Measurements from ENCODE around the gene VRK3.

VRK3 gene

GRCh38 chr19:49954933-49955332 is 70.2 kb downstream of the VRK3 start:
- DNase-seq (ENCODE audit: insufficient read length, low spot score): no peak
- FAIRE-seq: no peak
- TF ChIP-seq CTCF (IDR thresholded peaks at IDR 0.05; ENCODE audit: insufficient read depth, missing control alignments): no peak

- DNase-seq (ENCODE audit: insufficient read length, low spot score) (no peak), FAIRE-seq (no peak)
- no peak for TF ChIP-seq CTCF (IDR thresholded peaks at IDR 0.05; ENCODE audit: insufficient read depth, missing control alignments)
Measured at GRCh38 chr19:49954092-49954829, 70.9 kb downstream of the VRK3 start.

GRCh38 chr19:49953416-49953815 is 71.8 kb downstream of the VRK3 start:
- no peak for TF ChIP-seq CTCF (IDR thresholded peaks at IDR 0.05; ENCODE audit: insufficient read depth, missing control alignments)
- DNase-seq (ENCODE audit: insufficient read length, low spot score): no peak
- FAIRE-seq: no peak

- TF ChIP-seq CTCF (IDR thresholded peaks at IDR 0.05; ENCODE audit: insufficient read depth, missing control alignments): no peak
- FAIRE-seq (no peak), DNase-seq (ENCODE audit: insufficient read length, low spot score) (no peak)
Measured at GRCh38 chr19:49952906-49953305, 72.3 kb downstream of the VRK3 start.

GRCh38 chr19:49952479-49952836 is 72.7 kb downstream of the VRK3 start:
- FAIRE-seq (no peak), DNase-seq (ENCODE audit: insufficient read length, low spot score) (no peak)
- TF ChIP-seq CTCF (IDR thresholded peaks at IDR 0.05; ENCODE audit: insufficient read depth, missing control alignments): no peak

GRCh38 chr19:49951806-49952478 is 73.2 kb downstream of the VRK3 start:
- no peak for TF ChIP-seq CTCF (IDR thresholded peaks at IDR 0.05; ENCODE audit: insufficient read depth, missing control alignments)
- DNase-seq (ENCODE audit: insufficient read length, low spot score) (no peak), FAIRE-seq (no peak)

- TF ChIP-seq CTCF (IDR thresholded peaks at IDR 0.05; ENCODE audit: insufficient read depth, missing control alignments): no peak
- DNase-seq (ENCODE audit: insufficient read length, low spot score) (no peak), FAIRE-seq (no peak)
Measured at GRCh38 chr19:49950956-49951526, 74.1 kb downstream of the VRK3 start.
